Measurements from ENCODE around the gene CORO7. TPM values are rescaled to one million over a fixed set of nuclear protein-coding genes. Genes with fewer than 3 reads are reported as not detected.

CORO7 gene
- polyA plus RNA-seq, 1 donor from 2014 or later: 57.6 TPM

DNA sequence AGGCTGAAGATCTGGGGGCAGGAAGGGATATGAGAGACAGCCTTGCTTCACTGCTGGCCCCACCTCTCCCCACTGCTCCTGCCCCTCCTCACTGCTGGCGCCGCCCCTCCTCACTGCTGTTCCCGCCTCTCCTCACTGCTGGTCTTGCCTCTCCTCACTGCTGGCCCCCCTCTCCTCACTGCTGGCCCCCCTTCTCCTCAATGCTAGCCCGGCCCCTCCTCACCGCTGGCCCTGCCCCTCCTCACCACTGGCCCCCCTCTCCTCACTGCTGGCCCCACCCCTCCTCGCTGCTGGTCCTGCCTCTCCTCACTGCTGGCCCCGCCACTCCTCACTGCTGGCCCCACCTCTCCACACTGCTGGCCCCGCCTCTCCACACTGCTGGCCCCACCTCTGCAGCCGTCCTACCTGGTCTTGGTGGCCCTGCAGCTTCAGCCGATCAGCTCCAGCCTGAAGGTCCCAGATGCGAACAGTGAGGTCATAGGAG, 55.8 kb downstream of the CORO7 start:
- no peaks in the 10 kb centered on the region for H3K79me2 ChIP-seq (replicated peaks; ENCODE audit: insufficient read depth, low read length)
- H3K4me2 ChIP-seq (ENCODE audit: low read length): no peak overlapping the region
- TF ChIP-seq, protein P1, sequence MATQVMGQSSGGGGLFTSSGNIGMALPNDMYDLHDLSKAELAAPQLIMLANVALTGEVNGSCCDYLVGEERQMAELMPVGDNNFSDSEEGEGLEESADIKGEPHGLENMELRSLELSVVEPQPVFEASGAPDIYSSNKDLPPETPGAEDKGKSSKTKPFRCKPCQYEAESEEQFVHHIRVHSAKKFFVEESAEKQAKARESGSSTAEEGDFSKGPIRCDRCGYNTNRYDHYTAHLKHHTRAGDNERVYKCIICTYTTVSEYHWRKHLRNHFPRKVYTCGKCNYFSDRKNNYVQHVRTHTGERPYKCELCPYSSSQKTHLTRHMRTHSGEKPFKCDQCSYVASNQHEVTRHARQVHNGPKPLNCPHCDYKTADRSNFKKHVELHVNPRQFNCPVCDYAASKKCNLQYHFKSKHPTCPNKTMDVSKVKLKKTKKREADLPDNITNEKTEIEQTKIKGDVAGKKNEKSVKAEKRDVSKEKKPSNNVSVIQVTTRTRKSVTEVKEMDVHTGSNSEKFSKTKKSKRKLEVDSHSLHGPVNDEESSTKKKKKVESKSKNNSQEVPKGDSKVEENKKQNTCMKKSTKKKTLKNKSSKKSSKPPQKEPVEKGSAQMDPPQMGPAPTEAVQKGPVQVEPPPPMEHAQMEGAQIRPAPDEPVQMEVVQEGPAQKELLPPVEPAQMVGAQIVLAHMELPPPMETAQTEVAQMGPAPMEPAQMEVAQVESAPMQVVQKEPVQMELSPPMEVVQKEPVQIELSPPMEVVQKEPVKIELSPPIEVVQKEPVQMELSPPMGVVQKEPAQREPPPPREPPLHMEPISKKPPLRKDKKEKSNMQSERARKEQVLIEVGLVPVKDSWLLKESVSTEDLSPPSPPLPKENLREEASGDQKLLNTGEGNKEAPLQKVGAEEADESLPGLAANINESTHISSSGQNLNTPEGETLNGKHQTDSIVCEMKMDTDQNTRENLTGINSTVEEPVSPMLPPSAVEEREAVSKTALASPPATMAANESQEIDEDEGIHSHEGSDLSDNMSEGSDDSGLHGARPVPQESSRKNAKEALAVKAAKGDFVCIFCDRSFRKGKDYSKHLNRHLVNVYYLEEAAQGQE (IDR thresholded peaks at IDR 0.05; ENCODE audit: borderline replicate concordance): no peak
- TF ChIP-seq TAF1 (IDR thresholded peaks at IDR 0.05; ENCODE audit: low read depth) (no peak), SMC3 (conservative IDR thresholded peaks at IDR 0.05; ENCODE audit: poor library complexity) (no peak)
- no peak overlapping the region for H3K4me3 ChIP-seq (ENCODE audit: low read length)
- H3K9me3 ChIP-seq (ENCODE audit: low read length): no peaks in the 10 kb centered on the region
- H2AFZ ChIP-seq (ENCODE audit: low read depth, low read length): no peak overlapping the region
- H3K27ac ChIP-seq (ENCODE audit: low read length): no peak overlapping the region
- H3K27me3 ChIP-seq (ENCODE audit: insufficient read depth, low read depth, low read length): no peaks in the 10 kb centered on the region
- no peaks in the 10 kb centered on the region for H3F3A ChIP-seq (ENCODE audit: insufficient read depth, low read length, poor library complexity, severe bottlenecking)
- H4K20me1 ChIP-seq (ENCODE audit: insufficient read depth): no peaks in the 10 kb centered on the region
- H3K9me2 ChIP-seq (ENCODE audit: insufficient read depth, low read length): no peaks in the 10 kb centered on the region
- no peaks in the 10 kb centered on the region for H3K36me3 ChIP-seq (ENCODE audit: insufficient read depth, low read length)
- H3K9ac ChIP-seq (ENCODE audit: low read length): no peak overlapping the region

DNA sequence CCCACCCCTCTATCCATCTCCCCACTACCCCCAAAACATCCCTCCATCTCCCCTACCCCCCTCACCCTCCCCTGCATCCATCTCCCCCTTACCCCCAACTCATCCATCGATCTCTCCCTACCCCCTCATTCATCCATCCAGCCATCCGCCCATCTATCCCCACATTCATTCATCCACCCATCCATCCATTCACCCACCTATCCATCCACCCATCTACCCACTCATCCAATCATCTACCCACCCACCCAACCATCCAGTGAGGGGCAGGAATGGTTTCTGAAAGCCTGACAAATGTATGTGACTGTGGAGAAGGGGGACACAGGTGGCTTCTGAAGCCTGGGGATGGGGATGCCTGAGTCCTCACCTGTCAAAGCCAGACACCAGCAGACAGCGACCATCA, 56.5 kb downstream of the CORO7 start:
- no peaks in the 10 kb centered on the region for H3K79me2 ChIP-seq (replicated peaks; ENCODE audit: insufficient read depth, low read length)

More for the DNA sequence above, 56.5 kb downstream of the CORO7 start:
- Histone ChIP-seq H3K9me3 (ENCODE audit: low read length) (no peaks in the 10 kb centered on the region), H3K4me3 (ENCODE audit: low read length) (no peak overlapping the region), H2AFZ (ENCODE audit: low read depth, low read length) (no peak overlapping the region), H3K36me3 (ENCODE audit: insufficient read depth, low read length) (no peaks in the 10 kb centered on the region), H3K4me2 (ENCODE audit: low read length) (no peak overlapping the region), H3K27me3 (ENCODE audit: insufficient read depth, low read depth, low read length) (no peaks in the 10 kb centered on the region), H3K27ac (ENCODE audit: low read length) (no peak overlapping the region), H3K9ac (ENCODE audit: low read length) (no peak overlapping the region), H4K20me1 (ENCODE audit: insufficient read depth) (no peaks in the 10 kb centered on the region), H3K9me2 (ENCODE audit: insufficient read depth, low read length) (no peaks in the 10 kb centered on the region), H3F3A (ENCODE audit: insufficient read depth, low read length, poor library complexity, severe bottlenecking) (no peaks in the 10 kb centered on the region)
- TF ChIP-seq POLR2AphosphoS5 (IDR thresholded peaks at IDR 0.05) (no peak), TAF1 (IDR thresholded peaks at IDR 0.05; ENCODE audit: low read depth) (no peak)
- TF ChIP-seq, protein P1 (IDR thresholded peaks at IDR 0.05; ENCODE audit: borderline replicate concordance): no peak
- TF ChIP-seq, protein P2, sequence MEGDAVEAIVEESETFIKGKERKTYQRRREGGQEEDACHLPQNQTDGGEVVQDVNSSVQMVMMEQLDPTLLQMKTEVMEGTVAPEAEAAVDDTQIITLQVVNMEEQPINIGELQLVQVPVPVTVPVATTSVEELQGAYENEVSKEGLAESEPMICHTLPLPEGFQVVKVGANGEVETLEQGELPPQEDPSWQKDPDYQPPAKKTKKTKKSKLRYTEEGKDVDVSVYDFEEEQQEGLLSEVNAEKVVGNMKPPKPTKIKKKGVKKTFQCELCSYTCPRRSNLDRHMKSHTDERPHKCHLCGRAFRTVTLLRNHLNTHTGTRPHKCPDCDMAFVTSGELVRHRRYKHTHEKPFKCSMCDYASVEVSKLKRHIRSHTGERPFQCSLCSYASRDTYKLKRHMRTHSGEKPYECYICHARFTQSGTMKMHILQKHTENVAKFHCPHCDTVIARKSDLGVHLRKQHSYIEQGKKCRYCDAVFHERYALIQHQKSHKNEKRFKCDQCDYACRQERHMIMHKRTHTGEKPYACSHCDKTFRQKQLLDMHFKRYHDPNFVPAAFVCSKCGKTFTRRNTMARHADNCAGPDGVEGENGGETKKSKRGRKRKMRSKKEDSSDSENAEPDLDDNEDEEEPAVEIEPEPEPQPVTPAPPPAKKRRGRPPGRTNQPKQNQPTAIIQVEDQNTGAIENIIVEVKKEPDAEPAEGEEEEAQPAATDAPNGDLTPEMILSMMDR (IDR thresholded peaks at IDR 0.05; ENCODE audit: poor library complexity, severe bottlenecking): no peak

Measured in neural cell (in vitro differentiated cells).